Transverse colon (tissue), 3 donors: ENCODE results near the gene EVPL.
A peak's percentile ranks its signal among the peaks of the same experiment; 100 is the strongest.

Experiments used
- POLR2A ChIP-seq: fragments of 450-650 bp; IDR thresholded peaks from one replicate; pipeline ENCODE4 v1.6.1; 2016; ENCODE audit warnings: antibody characterized with exemption, mild to moderate bottlenecking, moderate library complexity
- TF ChIP-seq, protein P1 (sequence below), 5 experiments: fragments of 200-600 bp in 3 of 5; fragments of 450-650 bp in 2 of 5; sonication (generic) in 3 of 5; IDR thresholded peaks; 1 replicate in 2 of 5; 2 replicates in 3 of 5; pipeline ENCODE4 v1.5.1; 2016 to 2017; ENCODE audit warnings: antibody characterized with exemption in 5 of 5, inconsistent platforms in 3 of 5, mild to moderate bottlenecking in 2 of 5, moderate library complexity in 1 of 5

DNA sequence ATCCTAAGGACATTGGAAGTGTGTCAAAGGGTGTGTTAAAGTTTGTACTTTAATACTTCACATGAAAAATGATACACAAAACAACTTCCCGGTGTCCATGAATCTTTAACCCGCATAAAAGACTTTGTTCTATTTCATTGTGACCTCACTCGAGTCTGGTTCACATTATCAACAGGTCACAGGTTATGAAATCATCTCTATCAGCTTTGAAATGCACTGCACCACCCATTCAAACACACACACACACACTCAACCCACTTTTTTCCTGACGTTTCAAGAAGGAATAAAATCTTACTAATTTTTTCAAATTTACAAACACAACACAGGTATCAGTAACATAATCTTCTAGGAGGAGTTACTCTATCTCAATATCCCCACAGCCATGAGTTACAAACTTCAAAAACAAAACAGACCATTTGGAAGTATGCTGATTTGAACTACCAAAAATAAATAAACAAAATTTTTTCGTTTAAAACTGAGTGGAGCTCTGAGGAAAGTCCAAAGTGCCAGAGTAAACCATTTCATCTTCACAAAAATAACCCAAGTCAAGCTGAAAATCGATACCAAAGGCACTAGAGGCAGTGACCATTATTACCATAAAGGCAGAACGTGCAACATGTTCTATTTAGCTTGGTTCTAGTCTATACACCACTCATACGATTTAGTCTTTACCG is 50.8 kb downstream of the EVPL start:
- TF ChIP-seq, protein P1, sequence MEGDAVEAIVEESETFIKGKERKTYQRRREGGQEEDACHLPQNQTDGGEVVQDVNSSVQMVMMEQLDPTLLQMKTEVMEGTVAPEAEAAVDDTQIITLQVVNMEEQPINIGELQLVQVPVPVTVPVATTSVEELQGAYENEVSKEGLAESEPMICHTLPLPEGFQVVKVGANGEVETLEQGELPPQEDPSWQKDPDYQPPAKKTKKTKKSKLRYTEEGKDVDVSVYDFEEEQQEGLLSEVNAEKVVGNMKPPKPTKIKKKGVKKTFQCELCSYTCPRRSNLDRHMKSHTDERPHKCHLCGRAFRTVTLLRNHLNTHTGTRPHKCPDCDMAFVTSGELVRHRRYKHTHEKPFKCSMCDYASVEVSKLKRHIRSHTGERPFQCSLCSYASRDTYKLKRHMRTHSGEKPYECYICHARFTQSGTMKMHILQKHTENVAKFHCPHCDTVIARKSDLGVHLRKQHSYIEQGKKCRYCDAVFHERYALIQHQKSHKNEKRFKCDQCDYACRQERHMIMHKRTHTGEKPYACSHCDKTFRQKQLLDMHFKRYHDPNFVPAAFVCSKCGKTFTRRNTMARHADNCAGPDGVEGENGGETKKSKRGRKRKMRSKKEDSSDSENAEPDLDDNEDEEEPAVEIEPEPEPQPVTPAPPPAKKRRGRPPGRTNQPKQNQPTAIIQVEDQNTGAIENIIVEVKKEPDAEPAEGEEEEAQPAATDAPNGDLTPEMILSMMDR (IDR thresholded peaks at IDR 0.05): no peak
- TF ChIP-seq POLR2A: peak; percentile 61
